GM19455 (cell line): ENCODE measurements around the gene COL1A1.
A peak's percentile ranks its signal among the peaks of the same experiment; 100 is the strongest.

Source experiments
- ATAC-seq: cut with Tn5 transposase; IDR thresholded peaks from one replicate; pipeline ENCODE4 v1.9.1; 2021; ENCODE audit not compliant: unreplicated experiment

COL1A1 gene

DNA sequence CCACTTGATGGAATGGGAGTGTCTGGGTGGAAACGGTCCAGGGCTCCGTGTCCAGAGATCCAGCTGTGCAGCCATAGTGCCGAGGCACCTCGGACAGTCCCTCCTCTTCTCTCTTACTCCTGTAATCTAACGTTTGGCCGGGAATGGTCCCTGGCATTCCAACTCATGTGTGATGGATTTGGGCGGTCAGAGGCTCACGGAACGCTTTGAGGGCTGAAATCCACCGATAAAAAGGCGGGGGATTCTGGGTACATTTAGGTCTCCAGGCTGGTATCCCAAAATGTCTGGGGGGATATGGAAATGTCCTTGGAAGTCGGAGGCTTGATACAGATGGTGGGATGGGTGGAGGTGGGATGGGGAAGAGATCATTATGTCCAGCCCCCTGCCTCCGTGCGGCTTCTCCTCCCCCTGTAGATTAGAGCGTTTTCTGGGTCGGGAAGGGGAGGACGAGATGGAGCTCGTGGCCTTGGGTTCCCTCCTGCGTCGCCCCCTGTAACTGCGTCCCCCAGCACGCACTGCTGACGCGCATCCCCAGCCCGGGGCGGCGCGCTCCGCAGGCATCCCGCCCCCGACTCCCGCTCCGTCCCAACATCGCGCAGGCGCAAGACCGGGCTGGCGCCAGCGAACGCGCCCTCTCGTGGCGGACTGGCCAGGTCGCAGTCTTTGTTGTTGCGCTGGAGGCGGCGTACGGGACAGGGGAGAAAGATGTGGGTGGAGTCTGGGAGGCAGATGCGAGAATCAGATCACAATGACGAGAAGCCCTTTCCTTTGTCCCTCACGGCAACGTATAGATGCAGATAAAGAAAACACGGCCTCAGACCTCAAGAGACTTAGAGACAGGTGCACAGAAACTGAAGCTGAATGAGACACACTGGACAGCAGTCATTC is 40.2 kb downstream of the COL1A1 start:
- ATAC-seq = peak; percentile 92

DNA sequence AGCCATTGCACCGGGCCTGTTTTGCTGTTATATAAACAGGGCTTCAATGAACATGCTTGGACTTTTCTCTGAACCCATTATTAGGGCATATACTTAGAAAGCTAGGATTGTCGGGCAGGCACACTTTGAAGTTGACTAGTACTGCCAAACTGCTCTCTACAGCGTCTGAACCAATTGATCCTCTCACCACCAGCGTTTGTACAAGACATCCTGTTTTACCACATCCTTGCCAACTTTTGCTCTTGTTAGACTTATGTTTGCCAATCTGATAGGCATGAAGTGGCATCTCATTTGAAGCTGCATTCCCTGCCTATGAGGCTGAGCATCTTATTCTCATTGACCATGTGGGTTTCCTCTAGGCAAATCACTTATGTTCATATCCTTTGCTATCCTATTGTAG is 43.5 kb downstream of the COL1A1 start:
- no peak for ATAC-seq

DNA sequence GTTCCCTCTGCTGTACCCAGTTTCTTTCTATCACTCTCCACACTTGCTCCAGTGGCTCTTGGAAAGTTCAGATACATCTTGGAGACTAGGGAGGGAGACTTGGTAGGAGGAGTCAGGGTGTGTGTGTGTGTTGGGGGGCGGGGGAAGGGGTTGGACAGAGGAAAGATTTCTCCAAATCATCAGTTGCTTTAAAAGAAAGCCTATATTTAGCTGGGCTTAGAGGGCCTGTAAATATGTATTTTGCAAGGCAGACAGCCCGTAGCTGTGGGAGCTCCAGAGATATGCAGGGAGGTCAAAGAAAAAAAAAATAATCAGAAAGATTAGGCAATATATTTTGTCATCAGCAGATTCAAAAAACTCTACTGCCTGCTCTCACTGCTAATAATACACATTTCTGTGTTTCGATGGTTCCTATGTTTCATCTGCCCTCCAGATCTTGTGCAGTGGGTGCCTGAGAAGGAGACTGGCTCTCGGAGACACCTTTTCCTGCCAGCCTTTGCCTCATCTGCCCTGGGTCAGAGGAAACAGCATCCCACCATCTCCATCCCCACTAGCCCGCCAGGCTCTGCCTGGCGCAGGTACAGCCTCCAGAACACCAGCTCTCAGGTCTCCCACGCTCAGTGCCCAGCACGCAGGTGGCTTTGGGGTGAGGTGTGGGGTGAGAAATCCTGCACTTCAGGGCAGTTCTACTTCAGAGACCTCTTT is 46.2 kb downstream of the COL1A1 start:
- no peak for ATAC-seq

DNA sequence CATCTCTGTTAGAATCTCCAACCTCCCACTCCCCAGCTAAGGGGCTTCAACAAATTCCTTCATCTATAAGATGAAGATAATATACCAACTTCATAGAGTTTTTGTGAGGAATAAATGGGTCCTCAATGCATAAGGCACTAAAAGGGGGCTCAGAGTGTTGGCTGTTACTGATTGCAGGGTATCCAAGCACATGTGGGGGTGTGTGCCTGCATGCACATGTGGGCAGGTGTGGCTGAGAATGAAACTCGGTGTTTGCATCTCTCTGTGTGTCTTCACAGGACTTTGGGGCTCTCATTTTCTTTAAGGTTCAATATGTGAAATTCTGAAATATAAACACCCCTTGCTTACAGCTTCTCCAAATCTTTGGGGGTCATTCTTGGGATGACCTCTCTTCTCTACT is 46.8 kb downstream of the COL1A1 start:
- ATAC-seq = no peak

DNA sequence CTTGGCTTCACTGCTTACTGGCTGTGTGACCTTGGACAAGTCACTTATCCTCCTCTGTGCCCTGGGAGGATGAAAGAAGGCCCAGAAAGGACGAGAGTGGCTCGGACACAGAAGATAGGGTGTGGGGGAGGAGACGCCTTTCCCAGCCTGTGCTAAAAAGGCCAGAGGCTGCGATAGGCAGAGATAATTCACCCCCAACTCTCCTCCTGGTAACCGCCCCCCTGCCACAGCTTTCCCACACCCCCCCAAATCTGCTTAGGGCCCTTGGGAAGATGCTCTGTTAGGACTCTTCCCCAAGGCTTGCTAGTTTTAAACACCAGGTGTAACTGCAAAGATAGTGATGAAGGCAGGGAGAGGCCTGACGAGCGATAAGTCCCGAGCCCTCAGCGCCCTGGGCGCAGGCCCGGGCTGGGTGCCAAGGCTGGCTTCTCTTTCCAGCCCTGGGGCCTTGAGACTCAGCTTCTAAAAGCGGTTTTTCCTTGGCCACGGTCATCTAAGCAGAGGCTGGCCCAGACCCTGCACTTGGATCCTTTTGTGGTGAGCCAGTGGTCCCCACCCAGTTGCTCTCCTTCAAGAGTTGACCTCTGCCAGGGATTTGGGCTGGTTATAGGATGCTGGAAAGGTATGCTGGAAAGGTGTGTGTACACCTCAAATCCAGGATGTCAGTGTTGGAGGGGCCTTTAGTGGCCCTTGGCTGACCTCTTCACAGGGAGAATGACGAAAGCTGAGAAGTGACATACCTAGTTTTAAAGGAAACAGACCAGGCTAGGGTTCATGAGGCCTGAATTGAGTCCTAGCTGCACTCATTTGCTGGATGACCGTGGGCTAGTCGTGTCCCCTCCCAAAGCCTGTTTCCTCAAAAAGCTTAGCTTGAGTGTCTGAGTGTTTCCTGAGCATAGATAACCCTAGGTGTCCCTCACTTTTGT is 47.5 kb downstream of the COL1A1 start:
- no peak for ATAC-seq

DNA sequence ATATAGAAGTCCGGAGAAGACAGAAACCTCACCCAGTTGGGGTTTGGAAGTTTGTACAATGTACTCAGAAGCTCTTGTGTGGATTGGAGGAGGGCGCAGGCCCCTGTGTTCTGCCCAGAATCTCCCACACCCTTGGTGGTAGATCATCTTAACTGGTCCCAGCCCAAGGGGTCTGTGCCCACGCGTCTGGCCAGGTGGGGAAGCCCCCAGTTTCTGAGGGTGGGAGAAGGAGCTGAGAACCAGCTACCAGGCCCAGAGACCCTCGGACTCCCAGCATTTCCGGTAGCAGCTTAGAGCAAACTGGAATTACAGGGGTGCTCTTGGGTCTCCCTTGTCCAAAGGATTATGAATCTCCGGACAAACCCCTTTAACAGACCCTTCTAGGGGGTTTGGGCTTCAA is 48.7 kb downstream of the COL1A1 start:
- no peak for ATAC-seq

DNA sequence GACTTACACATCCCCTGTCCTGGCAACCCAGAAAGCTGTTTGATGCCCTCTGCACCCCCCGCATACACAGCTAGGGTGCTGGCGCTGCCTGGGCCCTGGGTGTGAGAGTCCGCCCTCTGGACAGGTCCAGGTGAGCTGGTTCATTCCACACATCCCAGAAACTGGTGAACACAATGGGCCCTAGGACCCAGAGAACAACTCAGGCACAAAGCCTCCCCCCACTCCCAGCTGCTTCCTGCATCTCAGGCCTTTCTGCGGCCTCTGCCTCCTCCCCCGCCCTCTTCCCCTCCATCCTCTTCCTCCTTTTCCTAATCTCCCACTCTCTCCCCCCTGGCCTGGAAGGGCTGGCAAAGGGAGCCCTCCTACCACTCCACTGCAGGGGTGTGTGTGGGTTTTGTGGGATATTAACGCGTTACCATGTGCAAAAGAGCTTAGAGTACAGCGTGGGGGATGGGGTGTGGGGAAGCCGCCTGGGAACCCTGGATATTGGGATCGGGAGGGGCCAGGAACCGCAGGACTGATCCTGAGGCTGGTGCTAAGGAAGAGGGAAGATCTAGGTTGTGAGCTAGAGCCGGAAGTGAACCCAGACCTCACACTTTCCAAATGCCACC is 49.4 kb downstream of the COL1A1 start:
- ATAC-seq = no peak

DNA sequence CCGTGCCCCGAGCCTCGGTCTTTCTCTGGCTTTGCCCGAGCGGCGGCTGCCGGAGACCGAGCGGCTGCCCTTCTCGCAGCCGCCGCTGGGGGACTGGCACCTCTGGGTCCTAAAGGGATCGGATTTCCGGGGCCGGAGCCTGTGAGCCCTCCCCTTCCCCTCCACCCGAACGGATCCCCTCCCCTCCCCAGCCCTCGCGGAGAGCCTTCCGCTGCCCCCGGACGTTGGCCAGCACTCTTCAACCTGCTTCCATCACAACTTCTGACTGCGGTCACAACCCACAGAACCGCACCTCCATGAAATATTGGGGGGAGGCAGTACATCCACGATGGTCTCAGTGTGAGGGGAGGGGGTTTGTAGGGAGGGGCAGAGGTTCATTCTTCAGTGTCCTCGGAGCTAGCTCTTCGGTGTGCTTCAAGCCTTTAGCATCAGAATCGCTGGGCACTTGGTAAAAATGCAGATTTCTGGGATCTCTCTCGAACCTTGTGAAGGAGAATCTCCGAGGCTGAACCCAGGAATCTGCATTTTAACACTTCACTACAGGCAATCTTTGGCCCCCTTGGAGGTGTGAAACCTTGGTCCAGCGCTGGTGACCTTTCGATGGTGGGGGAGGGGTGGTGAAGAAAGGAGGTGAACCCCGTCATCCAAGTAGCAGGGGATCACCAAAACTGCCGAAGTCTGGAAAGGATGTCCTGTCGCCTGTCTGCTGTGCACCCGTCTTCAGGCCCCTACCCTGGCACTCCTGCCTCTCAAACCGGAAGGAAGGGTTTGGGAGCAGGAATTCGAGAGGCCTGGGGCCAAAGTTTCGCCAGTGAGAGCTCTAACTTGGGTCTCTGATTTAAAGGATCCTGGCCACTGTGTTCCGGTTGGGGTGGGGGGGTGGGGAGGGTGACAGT is 50.1 kb downstream of the COL1A1 start:
- no peak for ATAC-seq

DNA sequence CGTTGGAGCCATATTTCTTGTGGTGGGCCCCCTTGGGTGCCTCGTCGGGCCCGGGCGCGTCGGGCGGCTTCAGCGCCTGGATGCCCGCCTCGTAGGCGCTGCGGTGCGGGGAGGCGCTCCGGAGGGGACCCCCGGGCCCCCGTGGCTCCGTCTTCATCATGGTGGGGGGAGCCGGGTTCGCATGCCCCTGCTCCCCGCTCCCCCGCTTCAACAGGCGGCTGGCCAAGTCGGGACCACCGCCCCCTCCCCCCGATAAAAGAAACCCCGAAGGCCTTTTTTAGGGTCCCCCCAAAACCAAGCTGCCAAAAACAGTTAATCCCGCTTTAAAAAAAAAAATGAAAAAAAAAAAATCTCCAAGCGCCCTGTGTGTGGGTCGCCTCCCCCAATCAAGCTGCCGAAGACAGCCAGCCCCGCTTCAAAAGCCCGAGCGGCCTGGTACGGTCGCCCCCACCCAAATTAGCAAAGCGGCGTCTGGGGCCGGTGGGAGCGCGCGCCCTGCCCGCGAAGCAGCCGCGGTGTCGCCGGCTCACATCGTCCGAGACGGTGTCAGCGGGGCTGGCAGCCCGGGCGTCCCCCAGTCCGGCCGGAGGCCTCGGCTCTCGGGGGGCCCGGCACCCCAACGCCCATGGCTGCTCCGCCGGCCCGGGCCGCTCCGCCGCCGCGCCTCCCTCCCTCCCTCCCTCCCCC is 50.9 kb downstream of the COL1A1 start, which contains the start of gene PPP1R9B:
Gene PPP1R9B (minus strand): TSS at position 324 of the 687 bp plus-strand sequence. CDS start 164 bp downstream, at position 160.
- no peak for ATAC-seq

DNA sequence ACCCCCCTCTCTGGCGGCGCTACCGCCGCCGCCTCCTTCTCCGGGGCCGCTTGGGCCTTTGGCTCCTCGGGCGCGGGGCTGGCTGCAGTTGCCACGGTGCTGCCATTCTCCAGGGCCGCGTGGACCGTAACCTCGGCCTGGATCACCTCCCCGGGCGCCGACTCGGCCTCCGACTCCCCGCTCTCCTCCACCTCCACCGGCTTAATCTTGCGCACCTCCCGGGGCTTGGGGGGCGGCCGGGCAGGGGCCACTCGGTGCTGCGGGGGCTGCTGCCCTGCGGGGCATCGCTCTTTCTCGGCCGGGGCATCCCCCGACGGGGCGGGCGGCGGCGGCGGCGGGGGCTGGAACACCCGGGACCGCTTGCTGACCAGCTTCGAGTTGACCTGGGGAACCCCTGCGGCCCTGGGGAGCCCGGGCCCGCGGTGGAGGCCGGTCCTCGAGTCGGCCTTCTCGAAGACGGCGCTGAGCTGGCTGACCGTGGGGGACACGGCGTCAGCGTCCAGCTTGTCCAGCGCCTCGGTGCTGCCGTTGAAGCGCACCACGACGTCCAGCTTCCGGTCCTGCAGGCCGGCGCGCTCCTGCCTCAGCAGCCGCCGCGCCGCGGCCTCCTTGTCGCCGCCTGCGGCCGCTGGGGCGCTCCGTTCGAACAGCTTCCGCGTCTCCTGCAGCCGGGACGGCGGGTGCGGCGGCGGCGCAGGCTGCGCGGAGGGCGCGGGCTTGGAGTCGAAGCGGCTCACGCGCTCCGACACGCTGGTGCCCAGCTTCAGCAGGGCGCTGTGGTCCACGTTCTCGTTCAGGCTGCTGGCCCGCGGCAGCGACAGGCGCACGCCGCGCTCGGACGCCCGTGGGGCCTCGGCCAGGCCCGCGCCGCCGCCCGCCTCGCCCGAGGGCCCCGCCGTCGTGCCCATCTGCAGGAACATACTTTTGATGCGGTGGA is 51.7 kb downstream of the COL1A1 start:
- no peak for ATAC-seq

DNA sequence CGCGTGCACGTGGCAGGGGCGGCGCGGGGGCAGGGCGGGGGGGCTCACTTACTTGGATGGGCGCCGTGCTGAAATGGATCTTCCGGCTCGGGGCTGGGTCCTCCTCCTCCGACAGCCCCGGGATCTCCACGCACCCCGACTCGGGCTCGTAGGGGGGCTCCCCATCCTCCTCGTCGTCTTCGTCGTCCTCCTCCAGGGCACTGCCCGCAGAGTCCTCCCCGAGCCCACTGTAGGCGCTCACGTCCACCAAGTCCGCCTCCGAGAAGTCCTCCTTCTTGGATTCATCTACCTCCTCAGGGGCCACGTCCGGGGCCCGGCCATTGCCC is 52.4 kb downstream of the COL1A1 start:
- no peak for ATAC-seq

DNA sequence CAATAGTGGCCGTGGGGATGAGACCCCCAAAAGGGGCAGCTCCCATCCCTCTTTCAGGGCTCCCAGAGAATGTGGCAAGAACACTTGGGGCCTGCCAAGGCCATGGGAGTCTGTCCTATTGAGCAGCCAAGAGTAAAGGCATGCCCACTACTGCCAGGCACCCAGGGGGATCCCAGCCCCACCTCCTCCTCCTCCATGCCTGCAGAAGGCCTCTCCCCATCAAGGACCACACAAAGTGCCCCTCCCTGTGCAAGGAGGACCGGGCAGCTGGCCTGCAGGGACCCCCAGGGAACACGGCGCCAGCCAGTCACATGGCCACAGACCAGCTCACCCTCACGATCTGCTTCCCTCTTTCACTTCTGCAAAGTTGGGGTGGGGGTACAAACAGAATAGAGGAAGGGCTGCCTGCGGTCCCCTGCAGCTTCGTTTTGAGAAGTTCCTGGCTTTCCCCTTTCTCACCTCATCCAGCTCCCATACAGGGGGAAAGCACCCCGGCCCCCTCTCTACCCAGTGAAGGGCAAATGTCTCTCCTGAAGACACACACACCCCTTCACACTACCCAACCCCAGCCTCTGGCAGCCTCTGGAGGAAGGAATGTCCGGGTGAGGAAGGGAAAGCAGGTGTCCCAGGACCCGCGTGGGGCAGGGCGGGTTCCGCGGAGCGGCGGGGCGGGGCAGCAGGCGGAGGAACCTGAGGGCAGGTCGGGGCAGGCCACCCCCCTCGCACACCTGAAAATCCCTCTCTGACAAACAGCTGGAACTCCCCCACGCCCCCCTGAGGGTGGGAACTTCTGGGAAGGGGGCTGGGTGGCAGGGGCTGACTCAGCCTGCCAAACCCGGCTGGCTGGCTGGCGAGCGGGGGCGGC is 53.0 kb downstream of the COL1A1 start:
- ATAC-seq = no peak

DNA sequence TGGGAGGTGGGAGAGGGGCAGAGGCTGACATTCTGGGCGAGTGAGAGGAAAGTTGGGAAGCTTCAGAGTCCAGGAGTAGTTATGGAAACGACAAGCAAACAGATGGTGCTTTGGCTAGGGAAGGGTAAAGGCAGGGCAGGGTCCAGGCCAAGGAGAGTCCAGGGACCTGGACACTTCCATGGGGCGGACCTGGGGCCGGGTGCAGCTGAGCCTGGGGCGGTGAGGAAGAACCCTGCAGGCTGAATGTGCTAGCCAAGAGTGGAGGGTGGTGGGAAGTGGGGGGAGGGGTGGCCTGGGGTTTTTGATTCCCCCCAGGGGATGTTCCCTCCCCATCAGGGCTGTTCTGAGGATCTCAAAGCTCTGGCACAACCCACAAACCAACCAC is 53.6 kb downstream of the COL1A1 start:
- ATAC-seq = no peak

DNA sequence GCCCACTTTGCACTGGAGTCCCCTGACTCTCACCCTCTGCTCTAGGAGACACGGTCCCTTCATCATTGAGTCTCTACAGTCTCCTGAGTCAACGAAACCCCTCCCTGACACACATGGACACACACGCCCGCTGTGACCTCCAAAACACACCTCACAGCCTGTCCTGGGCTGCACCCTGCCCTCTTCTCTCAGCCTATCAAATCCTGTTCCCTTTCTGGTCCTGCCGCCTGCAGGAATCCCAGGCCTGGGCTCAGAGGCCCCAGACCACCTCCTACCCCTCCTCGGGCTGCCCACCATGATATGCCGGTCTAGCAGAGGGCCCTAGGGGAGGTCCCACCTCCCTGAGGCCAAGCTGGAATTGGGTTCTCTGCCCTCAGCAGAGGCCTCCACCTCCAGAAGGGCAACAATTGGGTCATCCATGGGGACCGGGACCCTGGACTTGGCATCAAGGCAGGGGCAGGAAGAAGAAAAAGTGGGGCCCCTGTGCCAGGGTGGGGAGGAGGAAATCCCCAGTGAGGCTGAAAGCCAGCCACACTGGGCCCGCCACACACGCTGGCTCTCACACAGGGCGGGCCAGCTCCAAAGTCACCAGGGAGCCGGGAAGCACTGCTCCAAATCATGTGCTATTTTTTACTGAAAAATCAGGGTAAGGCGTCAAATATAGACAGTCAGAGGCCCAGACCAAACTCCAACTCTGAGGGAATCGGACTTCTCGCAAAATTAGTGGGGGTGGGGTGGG is 54.3 kb downstream of the COL1A1 start:
- no peak for ATAC-seq

DNA sequence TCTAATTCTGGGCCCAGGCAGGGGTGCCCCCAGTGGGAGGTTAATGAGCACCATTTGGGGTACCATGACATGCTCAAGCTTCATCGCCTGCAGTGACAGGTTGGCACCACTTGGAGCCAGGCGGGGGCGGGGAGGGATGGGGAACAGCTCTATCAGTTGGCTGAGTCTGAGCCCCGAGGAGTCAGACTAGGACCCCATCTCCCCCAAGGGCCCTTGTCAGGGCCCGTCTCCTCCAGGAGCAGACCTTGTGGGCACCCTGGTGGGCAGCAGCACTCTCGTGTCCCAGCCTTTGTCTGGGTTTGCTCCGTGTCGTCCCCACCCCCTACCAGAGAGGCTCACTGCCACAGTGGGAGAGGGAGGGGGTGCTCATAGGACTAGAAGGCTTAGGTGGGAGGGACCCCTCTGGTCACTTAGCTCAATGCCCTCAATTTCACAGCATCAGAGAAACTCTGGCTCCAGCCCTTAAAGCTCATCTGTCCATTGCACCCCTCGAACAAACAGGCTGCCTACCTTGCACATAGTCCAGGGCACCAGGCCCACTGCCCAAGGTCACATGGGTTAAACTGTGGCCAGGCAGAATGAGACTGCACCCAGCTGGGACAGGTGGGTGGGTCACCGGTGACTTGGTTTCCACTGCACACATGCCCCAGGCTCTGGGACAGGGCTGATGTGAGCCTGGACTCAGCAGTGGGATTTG is 55.1 kb downstream of the COL1A1 start:
- no peak for ATAC-seq
